CD4-positive, alpha-beta T cell treated with Interleukin-6 for 4 hours (primary cell): ENCODE results near the gene SBK2.
A peak's percentile ranks its signal among the peaks of the same experiment; 100 is the strongest.
"Not testable (repeated sequence)": the region's sequence is repeated elsewhere in the genome, so short reads cannot be mapped to it uniquely, and the experiment has no call there.

Experiments
- DNase-seq: peaks from one replicate; pipeline ENCODE4 v3.0.0-alpha.2; 2020; ENCODE audit warnings: mixed read lengths

The SBK2 gene, protein sequence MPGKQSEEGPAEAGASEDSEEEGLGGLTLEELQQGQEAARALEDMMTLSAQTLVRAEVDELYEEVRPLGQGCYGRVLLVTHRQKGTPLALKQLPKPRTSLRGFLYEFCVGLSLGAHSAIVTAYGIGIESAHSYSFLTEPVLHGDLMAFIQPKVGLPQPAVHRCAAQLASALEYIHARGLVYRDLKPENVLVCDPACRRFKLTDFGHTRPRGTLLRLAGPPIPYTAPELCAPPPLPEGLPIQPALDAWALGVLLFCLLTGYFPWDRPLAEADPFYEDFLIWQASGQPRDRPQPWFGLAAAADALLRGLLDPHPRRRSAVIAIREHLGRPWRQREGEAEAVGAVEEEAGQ

GRCh38 chr19:55536951-55537740 lies at the start of gene SBK2:
Gene SBK2 (minus strand): TSS chr19:55537133. CDS start chr19:55536294, 839 bp downstream.
- no peak for DNase-seq

DNA sequence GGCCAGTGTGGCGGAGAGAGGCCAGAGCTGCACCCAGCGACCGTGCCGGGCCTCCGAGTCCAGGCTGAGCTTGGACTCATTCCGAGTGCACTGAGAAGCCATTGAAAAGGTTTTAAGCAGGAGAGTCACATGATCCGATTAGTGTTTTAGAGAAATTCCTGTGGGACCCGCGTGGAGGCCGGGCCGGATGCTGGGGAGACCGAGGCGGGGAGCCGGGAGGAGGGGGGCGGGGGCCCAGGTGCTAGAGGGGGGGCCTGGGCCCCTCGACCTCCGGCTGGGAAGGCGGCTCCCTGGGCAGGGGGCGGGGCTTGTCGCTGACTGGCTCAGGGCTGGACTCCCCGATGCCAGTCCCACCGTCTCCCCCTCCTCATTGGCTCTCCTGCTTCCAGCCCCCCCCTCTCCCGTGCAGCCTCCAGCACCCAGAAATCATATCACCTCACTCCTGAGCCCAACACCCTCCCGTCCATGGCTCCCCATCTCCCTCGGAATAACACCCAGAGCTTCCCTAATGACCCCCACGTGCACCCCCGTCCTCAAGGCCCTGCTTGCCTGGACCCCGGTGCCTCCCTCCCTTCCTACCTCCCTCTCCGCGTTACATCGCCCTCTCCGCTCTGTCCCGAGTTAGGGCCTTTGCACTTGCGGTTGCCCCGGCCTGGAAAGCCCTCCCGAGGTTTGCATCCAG lies 48.9 kb upstream of the SBK2 start:
- peak; percentile 79 for DNase-seq

- DNase-seq: no peak
Observed at GRCh38 chr19:55584871-55585270, 47.9 kb upstream of the SBK2 start.

- not testable (repeated sequence) for DNase-seq
Observed at GRCh38 chr19:55583897-55584296, 47.0 kb upstream of the SBK2 start.

- DNase-seq: not testable (repeated sequence)
Observed at GRCh38 chr19:55582284-55582683, 45.4 kb upstream of the SBK2 start.

- no peak for DNase-seq
Observed at GRCh38 chr19:55581823-55582223, 44.9 kb upstream of the SBK2 start.

DNA sequence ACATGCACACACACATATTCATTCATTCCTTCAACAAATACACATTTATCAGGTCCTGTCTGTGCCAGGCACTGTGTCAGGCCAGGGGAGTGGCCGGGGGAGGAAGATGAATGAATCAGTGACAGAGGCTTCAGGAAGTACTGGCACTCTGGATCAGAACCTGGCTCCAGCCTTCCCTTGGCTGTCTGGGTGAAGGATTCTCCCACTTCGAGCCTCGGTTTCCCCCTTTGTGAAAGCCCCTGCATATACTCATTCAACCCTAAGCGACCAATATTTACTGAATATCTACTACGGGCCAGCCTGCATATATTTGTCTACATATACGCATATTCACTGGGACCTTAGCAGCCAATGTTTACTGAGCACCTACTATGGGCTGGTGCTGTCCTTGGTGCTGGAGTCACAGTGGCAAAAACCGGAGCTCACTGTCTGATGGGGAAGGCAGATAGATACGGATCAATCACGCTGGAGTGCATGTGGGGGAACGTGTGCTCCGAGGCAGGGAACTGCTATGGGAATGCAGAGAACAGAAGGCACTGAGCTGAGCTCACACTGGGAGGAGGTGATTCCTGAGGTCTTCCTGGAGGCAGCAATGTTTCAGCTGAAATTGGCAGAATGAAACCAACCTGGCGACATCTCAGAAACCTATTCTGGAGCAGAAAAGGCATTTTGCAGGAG lies 44.4 kb upstream of the SBK2 start:
- DNase-seq: peak; percentile 32

DNA sequence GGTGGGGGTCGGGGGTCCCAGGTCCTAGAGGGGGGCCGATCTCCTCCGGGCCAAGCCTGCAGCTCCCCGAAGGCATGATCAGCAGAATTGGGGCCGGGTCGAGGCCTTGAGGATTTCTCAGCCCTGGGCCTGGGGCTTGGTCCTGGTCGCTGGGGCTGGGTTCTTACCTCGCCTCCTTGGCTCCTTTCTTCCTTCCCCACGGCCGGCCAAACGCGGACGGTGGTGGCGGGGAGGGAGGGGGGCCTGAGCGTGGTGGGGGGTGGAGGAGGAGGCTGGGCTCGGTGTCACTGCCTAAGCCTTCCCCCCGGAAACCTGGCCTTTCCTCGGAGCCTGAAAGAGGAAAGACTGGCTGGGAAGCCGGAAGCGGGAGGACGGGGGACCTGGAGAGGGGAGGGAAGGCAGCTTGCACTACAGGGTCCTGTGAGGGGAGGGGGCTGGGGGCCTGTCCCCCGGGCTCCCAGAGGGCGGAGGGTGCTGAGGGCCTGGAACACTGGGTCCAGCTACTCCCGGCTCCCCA lies 43.8 kb upstream of the SBK2 start, which contains the start of gene ZNF579:
ZNF579 (minus strand) TSS at position 221 of the 517 bp plus-strand sequence. CDS start 1,209 bp downstream, outside the sequence.
- DNase-seq: peak; percentile 77

GRCh38 chr19:55579766-55580621 lies 43.1 kb upstream of the SBK2 start:
- peak; percentile 9 for DNase-seq

- no peak for DNase-seq
Observed at GRCh38 chr19:55578761-55579747, 42.1 kb upstream of the SBK2 start.

- DNase-seq: no peak
Observed at GRCh38 chr19:55578031-55578760, 41.3 kb upstream of the SBK2 start.

DNA sequence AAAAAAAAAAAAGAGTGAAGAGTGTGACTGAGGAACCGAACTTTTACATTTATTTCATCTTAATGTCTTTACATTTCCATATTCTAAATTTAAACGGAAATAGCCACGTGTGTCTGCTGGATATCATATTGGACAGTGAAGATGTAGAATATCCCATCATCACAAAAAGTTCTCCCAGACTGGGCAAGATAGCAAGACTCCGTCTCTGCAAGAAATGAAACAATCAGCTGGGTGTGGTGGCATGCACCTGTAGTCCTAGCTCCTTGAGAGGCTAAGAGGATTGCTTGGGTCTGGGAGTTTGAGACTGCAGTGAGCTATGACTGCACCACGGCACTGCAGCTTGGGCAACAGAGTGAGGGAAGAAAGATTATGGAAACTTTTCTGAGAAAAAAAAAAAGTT lies 39.8 kb upstream of the SBK2 start:
- no peak for DNase-seq

DNA sequence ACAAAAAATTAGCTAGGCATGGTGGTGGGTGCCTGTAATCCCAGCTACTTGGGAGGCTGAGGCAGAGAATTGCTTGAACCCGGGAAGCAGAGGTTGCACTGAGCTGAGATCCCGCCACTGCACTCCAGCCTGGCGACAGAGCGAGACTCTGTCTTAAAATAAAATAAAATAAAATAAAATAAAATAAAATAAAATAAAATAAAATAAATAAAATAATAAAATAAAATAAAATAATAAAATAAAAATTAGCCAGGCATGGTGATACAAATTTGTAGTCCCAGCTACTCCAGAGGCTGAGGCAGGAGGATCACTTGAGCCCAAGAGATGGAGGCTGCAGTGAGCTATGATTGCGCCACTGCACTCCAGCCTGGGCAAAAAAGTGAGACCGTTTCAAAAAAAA lies 37.0 kb upstream of the SBK2 start:
- DNase-seq: not testable (repeated sequence)

GRCh38 chr19:55569477-55569876 lies 32.5 kb upstream of the SBK2 start:
- not testable (repeated sequence) for DNase-seq

DNA sequence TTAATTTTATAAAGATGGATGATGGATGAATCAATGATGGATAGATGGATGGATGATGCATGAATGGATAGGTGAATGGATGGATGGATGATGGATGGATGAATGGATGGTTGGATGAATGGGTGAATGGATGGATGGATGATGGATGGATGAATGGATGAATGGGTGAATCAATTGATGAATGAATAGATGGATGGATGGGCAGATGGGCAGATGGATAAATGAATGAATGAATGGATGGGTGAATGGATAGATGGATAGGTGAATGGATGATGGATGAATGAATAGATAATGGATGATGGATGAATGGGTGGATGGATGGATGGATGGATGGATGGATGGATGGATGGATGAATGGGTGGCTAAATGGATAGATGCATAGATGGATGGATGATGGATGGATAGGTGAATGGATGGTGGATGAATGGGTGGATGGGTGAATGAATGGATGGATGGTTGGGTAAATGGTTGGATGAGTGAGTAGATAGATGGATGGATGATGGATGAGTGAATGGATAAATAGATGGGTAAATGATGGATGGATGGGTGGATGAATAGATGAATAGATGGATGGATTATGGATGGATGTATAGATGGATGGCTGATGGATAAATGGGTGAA lies 30.9 kb upstream of the SBK2 start:
- no peak for DNase-seq

DNA sequence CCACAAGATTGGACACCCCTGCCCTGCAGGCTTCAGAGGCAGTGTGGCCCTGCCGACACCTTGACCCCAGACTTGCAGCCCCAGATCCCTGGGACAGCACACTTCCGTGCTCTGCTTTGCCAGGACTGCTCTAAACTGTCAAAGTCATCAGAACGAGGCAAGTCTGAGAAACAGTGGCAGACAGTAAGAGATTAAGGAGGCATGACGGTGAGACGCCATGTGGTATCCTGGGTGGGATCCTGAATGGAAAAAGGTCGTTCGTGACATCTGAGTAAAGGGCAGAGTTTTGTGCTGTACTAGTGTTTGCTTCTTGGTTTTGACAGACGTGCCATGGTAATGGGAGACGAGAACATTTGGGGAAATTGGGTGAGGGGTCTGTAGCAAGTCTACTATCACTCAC lies 29.9 kb upstream of the SBK2 start:
- DNase-seq: no peak

DNA sequence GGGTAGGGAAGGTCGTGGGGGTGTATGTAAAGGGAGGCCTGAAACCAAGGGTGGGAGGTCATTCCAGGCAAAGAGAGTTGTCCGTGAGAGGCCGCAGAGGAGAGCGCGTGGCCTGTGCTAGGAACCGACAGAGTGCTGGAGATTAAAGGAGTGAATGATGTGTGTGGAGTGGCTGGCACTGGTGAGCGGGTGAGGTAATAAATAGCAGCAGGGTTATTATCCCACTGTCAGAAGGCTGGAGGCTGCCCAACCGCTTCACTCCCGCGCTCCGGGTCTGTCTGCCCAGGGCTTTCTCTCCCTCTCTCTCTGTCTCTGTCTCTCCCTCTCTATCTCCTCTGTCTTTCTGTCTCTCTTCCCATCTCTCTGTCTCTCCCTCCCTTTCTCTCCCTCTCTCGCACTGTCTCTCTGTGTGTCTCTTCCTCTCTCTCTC lies 26.3 kb upstream of the SBK2 start:
- DNase-seq: no peak

- DNase-seq: no peak
Observed at GRCh38 chr19:55559684-55560083, 22.8 kb upstream of the SBK2 start.

GRCh38 chr19:55554741-55555152 lies 17.8 kb upstream of the SBK2 start:
- no peak for DNase-seq
